CD14-positive monocyte (primary cell): Measurements from ENCODE around the gene NUAK1. TPM values are rescaled to one million over a fixed set of nuclear protein-coding genes. Genes with fewer than 3 reads are reported as not detected.

Experiments
- DNase-seq, 3 donors: peaks; one replicate each; pipeline ENCODE4 v3.0.0-alpha.2; 2011 to 2022
- H2AFZ ChIP-seq: 2 replicates; pipeline ENCODE4 v1.6.0; 2012; ENCODE audit warnings: mild to moderate bottlenecking, low read depth, low read length, inconsistent platforms; ENCODE audit not compliant: insufficient read depth, poor library complexity, severe bottlenecking
- H3K27ac ChIP-seq, 2 donors: 1 replicate in 1 of 2; 2 replicates in 1 of 2; pipeline ENCODE4 v1.5.1; 2012 to 2013; ENCODE audit warnings: low read length in 2 of 2, control low read depth in 1 of 2, inconsistent platforms in 1 of 2, low read depth in 1 of 2, mild to moderate bottlenecking in 1 of 2
- H3K27me3 ChIP-seq, 2 donors: one replicate each; pipeline versions ENCODE4 v1.6.0 to v1.6.1; 2011 to 2013; ENCODE audit warnings: low read length in 2 of 2; ENCODE audit not compliant: control insufficient read depth in 2 of 2, insufficient read depth in 2 of 2
- H3K36me3 ChIP-seq, 2 donors: replicated peaks in 1 of 2; 1 replicate in 1 of 2; 2 replicates in 1 of 2; pipeline versions ENCODE4 v1.5.1 to v1.6.1; 2012 to 2013; ENCODE audit warnings: low read length in 2 of 2, control low read depth in 1 of 2, inconsistent platforms in 1 of 2, mild to moderate bottlenecking in 1 of 2; ENCODE audit not compliant: insufficient read depth in 2 of 2, control insufficient read depth in 1 of 2
- H3K4me1 ChIP-seq, 2 donors: 1 replicate in 1 of 2; 2 replicates in 1 of 2; pipeline versions ENCODE4 v1.5.1 to v1.6.1; 2012 to 2013; ENCODE audit warnings: low read length in 2 of 2, control low read depth in 1 of 2, inconsistent platforms in 1 of 2, mild to moderate bottlenecking in 1 of 2, moderate library complexity in 1 of 2; ENCODE audit not compliant: insufficient read depth in 2 of 2, control insufficient read depth in 1 of 2
- H3K4me2 ChIP-seq: replicated peaks from 2 replicates; pipeline ENCODE3; 2012; ENCODE audit warnings: low read length, moderate library complexity, mild to moderate bottlenecking; ENCODE audit not compliant: poor library complexity, severe bottlenecking; ENCODE audit errors: extremely low read depth
- H3K4me3 ChIP-seq, 3 experiments: fragments of 200-600 bp in 1 of 3; sonication (generic) in 1 of 3; replicated peaks in 1 of 3; 1 replicate in 2 of 3; 2 replicates in 1 of 3; pipeline ENCODE4 v1.5.1; 2011 to 2013; ENCODE audit warnings: low read length in 3 of 3, mild to moderate bottlenecking in 3 of 3, control low read depth in 2 of 3, low read depth in 2 of 3, inconsistent platforms in 1 of 3, moderate library complexity in 1 of 3
- H3K79me2 ChIP-seq: 2 replicates; pipeline ENCODE4 v1.6.0; 2012; ENCODE audit warnings: mild to moderate bottlenecking, control low read depth, inconsistent platforms, low read length, moderate library complexity; ENCODE audit not compliant: insufficient read depth
- H3K9ac ChIP-seq: 2 replicates; pipeline ENCODE4 v1.6.0; 2017; ENCODE audit warnings: low read length, mild to moderate bottlenecking; ENCODE audit not compliant: insufficient read depth, poor library complexity, severe bottlenecking
- H3K9me3 ChIP-seq, 2 donors: replicated peaks in 1 of 2; 1 replicate in 1 of 2; 2 replicates in 1 of 2; pipeline versions ENCODE4 v1.5.1 to v1.6.1; 2012 to 2013; ENCODE audit warnings: low read length in 2 of 2, control low read depth in 1 of 2; ENCODE audit not compliant: control insufficient read depth in 1 of 2, insufficient read depth in 1 of 2
- H4K20me1 ChIP-seq: 2 replicates; pipeline ENCODE4 v1.6.0; 2012; ENCODE audit warnings: mild to moderate bottlenecking, low read length, control low read depth, moderate library complexity; ENCODE audit not compliant: insufficient read depth
- H3K27ac Mint-ChIP-seq, 7 donors: one replicate each; pipeline ENCODE4 v1.8.0; 2020; ENCODE audit warnings: mild to moderate bottlenecking in 7 of 7, mixed read lengths in 7 of 7, moderate library complexity in 6 of 7, inconsistent platforms in 2 of 7
- H3K27me3 Mint-ChIP-seq, 3 donors: one replicate each; pipeline ENCODE4 v1.8.0; 2021 to 2022; ENCODE audit warnings: low read depth in 3 of 3, mild to moderate bottlenecking in 3 of 3, mixed read lengths in 3 of 3, moderate library complexity in 3 of 3, inconsistent platforms in 1 of 3
- H3K36me3 Mint-ChIP-seq, 2 donors: one replicate each; pipeline ENCODE4 v1.8.0; 2020; ENCODE audit warnings: mixed read lengths in 2 of 2, inconsistent platforms in 1 of 2, mild to moderate bottlenecking in 1 of 2
- H3K4me1 Mint-ChIP-seq: one replicate; pipeline ENCODE4 v1.8.0; 2020; ENCODE audit warnings: mild to moderate bottlenecking, mixed read lengths
- H3K4me3 Mint-ChIP-seq, 2 donors: one replicate each; pipeline ENCODE4 v1.8.0; 2020; ENCODE audit warnings: mild to moderate bottlenecking in 2 of 2, mixed read lengths in 2 of 2, moderate library complexity in 1 of 2
- H3K9me3 Mint-ChIP-seq, 7 donors: one replicate each; pipeline ENCODE4 v1.8.0; 2020 to 2022; ENCODE audit warnings: mixed read lengths in 7 of 7, mild to moderate bottlenecking in 6 of 7, moderate library complexity in 6 of 7, inconsistent platforms in 2 of 7
- CTCF ChIP-seq: fragments of 200-600 bp; IDR thresholded peaks from one replicate; pipeline ENCODE4 v1.8.0; 2022; ENCODE audit warnings: antibody characterized with exemption, mild to moderate bottlenecking
- WGBS: methylation state at CpG from one replicate; pipeline ENCODE4 v1.1.5; 2013; ENCODE audit warnings: missing lambda C conversion rate; ENCODE audit not compliant: insufficient coverage; 5-methylcytosine and 5-hydroxymethylcytosine counted together
- intact Hi-C, 2 donors: fragments of 100-400 bp; cut with micrococcal nuclease; formaldehyde crosslinking; loops; one replicate each; pipeline versions ENCODE4 v1.15.0 to v1.15.1; 2023
- polyA plus RNA-seq, 3 donors: library from polyadenylated mRNA; depleted of rRNA in 1 of 3; unstranded in 2 of 3; stranded (reverse) in 1 of 3; fragments of 300-500 nt in 2 of 3; fragments of >200 nt in 1 of 3; fragmentation: Illumina TruSeq in 2 of 3; gene quantifications; 1 replicate in 2 of 3; 2 replicates in 1 of 3; pipeline ENCODE4 v1.2.3, GENCODE V29; 2012 to 2021

Gene NUAK1
- polyA plus RNA-seq, 3 donors = not detected

GRCh38 chr12:106133136-106134087 is 5.3 kb downstream of the NUAK1 start:
- H3K27me3 ChIP-seq = peaks cover 32% of the 10 kb centered on the region in 2 donors
- H3K4me2 ChIP-seq = no peak overlapping the region
- no peak for DNase-seq
- H3K9me3 ChIP-seq = peaks cover 0 to 13% of the 10 kb centered on the region in 2 donors
- peaks cover 3% of the 10 kb centered on the region for H3K4me1 Mint-ChIP-seq
- H3K4me1 ChIP-seq = peaks cover 0 to 3% of the 10 kb centered on the region in 2 donors
- intact Hi-C loops = loop anchor here in 1 of 2 donors (10.0 kb wide), 1 partner anchor 429 kb away; no protein-coding TSS in a partner anchor
- H3K9ac ChIP-seq = no peak overlapping the region
- 100% methylated on average over 3 of the region's 4 CpGs for WGBS
- H3K36me3 ChIP-seq = no peaks in the 10 kb centered on the region
- H2AFZ ChIP-seq = no peak overlapping the region
- TF ChIP-seq CTCF = no peak
- no peak overlapping the region for H3K4me3 ChIP-seq
- H3K36me3 Mint-ChIP-seq = no peaks in the 10 kb centered on the region
- H3K4me3 Mint-ChIP-seq = no peak overlapping the region
- no peak overlapping the region for H3K27ac ChIP-seq
- peaks cover 0 to 3% (median 0%) of the 10 kb centered on the region in 7 donors for H3K9me3 Mint-ChIP-seq
- H3K27me3 Mint-ChIP-seq = peaks cover 42 to 63% (median 46%) of the 10 kb centered on the region in 3 donors
- no peaks in the 10 kb centered on the region for H4K20me1 ChIP-seq
- no peaks in the 10 kb centered on the region for H3K79me2 ChIP-seq
- no peak overlapping the region for H3K27ac Mint-ChIP-seq

- no peaks in the 10 kb centered on the region for H3K36me3 Mint-ChIP-seq
- no peak overlapping the region for H3K27ac Mint-ChIP-seq
- H3K9ac ChIP-seq = no peak overlapping the region
- no peaks in the 10 kb centered on the region for H4K20me1 ChIP-seq
- H3K27me3 ChIP-seq = peaks cover 22% of the 10 kb centered on the region in 2 donors
- H3K27ac ChIP-seq = no peak overlapping the region
- H3K79me2 ChIP-seq = no peaks in the 10 kb centered on the region
- H3K4me2 ChIP-seq = no peak overlapping the region
- no peaks in the 10 kb centered on the region for H3K4me1 Mint-ChIP-seq
- 79% methylated on average over 4 of the region's 7 CpGs for WGBS
- H3K4me3 ChIP-seq = no peak overlapping the region
- no peaks in the 10 kb centered on the region for H3K36me3 ChIP-seq
- no peak overlapping the region for H2AFZ ChIP-seq
- H3K9me3 Mint-ChIP-seq = no peaks in the 10 kb centered on the region
- peaks cover 0 to 5% of the 10 kb centered on the region in 2 donors for H3K9me3 ChIP-seq
- H3K4me1 ChIP-seq = no peaks in the 10 kb centered on the region
- TF ChIP-seq CTCF = no peak
- no peak for DNase-seq
- H3K27me3 Mint-ChIP-seq = peaks cover 33 to 59% (median 40%) of the 10 kb centered on the region in 3 donors
- no peak overlapping the region for H3K4me3 Mint-ChIP-seq
- intact Hi-C loops = loop anchor here in 1 of 2 donors (10.0 kb wide), 1 partner anchor 428 kb away; no protein-coding TSS in a partner anchor
Measured at GRCh38 chr12:106132175-106133135, 6.3 kb downstream of the NUAK1 start.
